Glutamatergic neuron (in vitro differentiated cells): ENCODE data around the gene SYT2. TPM values are rescaled to one million over a fixed set of nuclear protein-coding genes. Genes with fewer than 3 reads are reported as not detected.

Source experiments
- DNase-seq: peaks from one replicate; pipeline ENCODE4 v3.0.0; 2022
- H3K27ac Mint-ChIP-seq: one replicate; pipeline ENCODE4 v1.8.0; 2020; ENCODE audit warnings: mild to moderate bottlenecking, mixed read lengths, inconsistent platforms; ENCODE audit not compliant: unreplicated experiment
- H3K27me3 Mint-ChIP-seq: one replicate; pipeline ENCODE4 v1.8.0; 2020; ENCODE audit warnings: mild to moderate bottlenecking, moderate library complexity, mixed read lengths, inconsistent platforms; ENCODE audit not compliant: unreplicated experiment
- H3K36me3 Mint-ChIP-seq: one replicate; pipeline ENCODE4 v1.8.0; 2020; ENCODE audit warnings: mild to moderate bottlenecking, mixed read lengths, inconsistent platforms; ENCODE audit not compliant: unreplicated experiment
- H3K4me1 Mint-ChIP-seq: one replicate; pipeline ENCODE4 v1.8.0; 2020; ENCODE audit warnings: mild to moderate bottlenecking, low read depth, mixed read lengths, inconsistent platforms; ENCODE audit not compliant: unreplicated experiment
- H3K4me3 Mint-ChIP-seq: one replicate; pipeline ENCODE4 v1.8.0; 2020; ENCODE audit warnings: mild to moderate bottlenecking, mixed read lengths, inconsistent platforms; ENCODE audit not compliant: unreplicated experiment
- H3K9me3 Mint-ChIP-seq: one replicate; pipeline ENCODE4 v1.8.0; 2020; ENCODE audit warnings: mild to moderate bottlenecking, moderate library complexity, mixed read lengths, inconsistent platforms; ENCODE audit not compliant: unreplicated experiment
- CTCF ChIP-seq: fragments of 200-600 bp; sonication (generic); IDR thresholded peaks from one replicate; pipeline ENCODE4 v1.5.0; 2021; ENCODE audit not compliant: partially characterized antibody, unreplicated experiment
- total RNA-seq: library from RNA; stranded (reverse); fragmentation: NEBNext Ultra II Directional; extraction: Animal tissue kit (Norgen Biotek cat#: 25700); gene quantifications from one replicate; pipeline ENCODE4 v1.2.1, GENCODE V29; 2021; ENCODE audit not compliant: unreplicated experiment

The SYT2 gene
- total RNA-seq, 1 donor from 2014 or later: 2.6 TPM

DNA sequence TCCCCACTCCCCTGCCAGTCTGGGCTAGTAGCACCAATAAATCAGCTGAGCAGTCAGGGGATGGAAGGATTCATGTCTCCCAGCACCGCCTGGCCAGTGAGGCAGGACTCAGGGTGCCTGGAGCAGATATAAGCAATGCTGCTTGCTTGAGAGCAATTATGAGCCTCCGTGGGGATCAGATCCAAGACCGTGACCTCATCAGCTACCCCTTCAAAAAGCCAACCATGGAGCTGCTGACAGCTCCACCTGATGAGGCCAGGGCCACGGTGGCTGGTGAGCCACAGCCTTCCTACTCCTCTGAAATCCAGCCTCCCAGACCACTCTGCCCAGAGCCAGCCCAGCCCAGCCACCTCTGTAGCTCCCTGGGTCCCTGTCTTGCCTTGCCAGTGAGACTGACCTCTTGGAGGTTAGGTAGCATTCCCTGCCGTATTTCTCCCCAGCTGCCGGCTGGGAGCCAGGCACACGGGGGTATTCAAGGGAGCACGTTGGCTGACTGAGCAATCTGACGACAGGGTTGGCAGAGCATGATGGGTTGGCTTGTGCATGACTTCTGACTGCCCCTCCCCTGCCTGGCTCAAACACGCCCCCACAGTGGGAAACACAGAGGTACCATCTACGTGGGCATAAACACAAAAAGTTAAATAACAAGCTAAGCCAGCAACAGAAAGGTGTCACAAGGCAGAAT is 28.4 kb downstream of the SYT2 start:
- H3K9me3 Mint-ChIP-seq: peaks cover 3% of the 10 kb centered on the region
- TF ChIP-seq CTCF: no peak
- H3K36me3 Mint-ChIP-seq: peaks cover 7% of the 10 kb centered on the region
- no peak overlapping the region for H3K4me3 Mint-ChIP-seq
- H3K4me1 Mint-ChIP-seq: peaks cover 21% of the 10 kb centered on the region
- DNase-seq: no peak
- peaks cover 2% of the 10 kb centered on the region for H3K27me3 Mint-ChIP-seq
- H3K27ac Mint-ChIP-seq: no peak overlapping the region

DNA sequence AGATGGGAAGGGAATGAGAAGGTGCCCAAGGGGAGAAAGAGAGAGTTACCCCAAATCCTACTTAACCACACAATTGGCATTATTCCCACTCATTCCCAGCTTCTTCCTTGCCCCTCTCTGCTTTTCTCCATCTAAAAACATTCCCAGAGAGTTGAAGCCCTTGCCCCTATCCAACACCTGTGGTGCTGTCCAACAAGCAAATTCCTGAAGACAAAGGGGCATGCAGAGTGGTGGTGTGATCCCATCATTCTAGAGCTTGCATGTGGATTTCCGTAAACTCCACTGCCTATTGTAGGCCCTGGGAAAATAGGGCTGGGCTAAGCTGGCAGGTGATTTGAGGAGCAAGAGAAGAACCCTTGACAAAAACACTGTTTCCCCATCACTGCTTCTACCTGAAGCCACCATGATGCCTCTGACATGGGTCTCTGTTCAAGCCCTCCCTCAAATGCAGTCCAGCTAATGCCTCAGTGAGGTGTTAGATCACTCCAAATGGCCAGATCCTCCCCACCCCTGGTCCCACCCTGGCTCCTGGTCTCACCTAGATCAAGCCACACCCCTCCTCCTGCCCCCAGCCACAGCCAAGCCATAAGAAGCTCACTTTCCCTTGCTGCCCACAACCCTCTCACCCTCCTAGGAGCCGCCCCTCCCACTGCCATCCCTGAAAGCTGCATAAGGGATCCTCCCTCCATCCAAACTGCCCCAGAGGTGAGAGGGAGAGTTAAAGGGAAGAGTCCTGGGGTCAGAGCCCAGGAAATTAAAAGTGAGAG is 29.5 kb downstream of the SYT2 start:
- Mint-ChIP-seq H3K27me3 (no peaks in the 10 kb centered on the region), H3K4me3 (no peak overlapping the region), H3K9me3 (no peaks in the 10 kb centered on the region), H3K4me1 (peaks cover 13% of the 10 kb centered on the region), H3K27ac (no peak overlapping the region), H3K36me3 (peaks cover 9% of the 10 kb centered on the region)
- DNase-seq: no peak
- TF ChIP-seq CTCF: no peak

GRCh38 chr1:202679406-202680177 is 30.7 kb downstream of the SYT2 start:
- no peak for DNase-seq
- Mint-ChIP-seq H3K4me1 (peaks cover 9% of the 10 kb centered on the region), H3K4me3 (no peak overlapping the region), H3K27ac (no peak overlapping the region), H3K27me3 (no peaks in the 10 kb centered on the region), H3K36me3 (peaks cover 9% of the 10 kb centered on the region), H3K9me3 (no peaks in the 10 kb centered on the region)
- no peak for TF ChIP-seq CTCF

DNA sequence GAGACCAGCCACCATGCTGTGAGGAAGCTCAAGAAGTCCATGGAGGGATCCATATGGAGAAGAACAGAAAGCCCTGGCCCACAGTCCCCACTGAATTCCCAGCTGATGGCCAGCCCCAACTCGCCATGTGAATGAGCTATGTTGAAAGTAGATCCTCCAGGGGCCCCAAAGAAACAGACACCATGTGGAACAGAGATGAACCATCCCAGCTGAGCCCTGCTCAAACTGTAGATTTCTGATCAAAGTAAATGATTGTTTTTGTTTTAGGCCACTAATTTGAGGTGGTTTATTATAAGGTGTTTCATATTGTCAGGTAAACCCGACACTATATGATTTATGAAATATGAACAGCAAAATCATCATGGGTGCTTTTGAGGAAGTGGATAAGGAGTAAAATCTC is 32.8 kb downstream of the SYT2 start:
- DNase-seq: no peak
- H3K27me3 Mint-ChIP-seq: no peaks in the 10 kb centered on the region
- TF ChIP-seq CTCF: no peak
- peaks cover 9% of the 10 kb centered on the region for H3K4me1 Mint-ChIP-seq
- peaks cover 12% of the 10 kb centered on the region for H3K36me3 Mint-ChIP-seq
- H3K4me3 Mint-ChIP-seq: no peak overlapping the region
- H3K27ac Mint-ChIP-seq: no peak overlapping the region
- H3K9me3 Mint-ChIP-seq: peaks cover 2% of the 10 kb centered on the region

DNA sequence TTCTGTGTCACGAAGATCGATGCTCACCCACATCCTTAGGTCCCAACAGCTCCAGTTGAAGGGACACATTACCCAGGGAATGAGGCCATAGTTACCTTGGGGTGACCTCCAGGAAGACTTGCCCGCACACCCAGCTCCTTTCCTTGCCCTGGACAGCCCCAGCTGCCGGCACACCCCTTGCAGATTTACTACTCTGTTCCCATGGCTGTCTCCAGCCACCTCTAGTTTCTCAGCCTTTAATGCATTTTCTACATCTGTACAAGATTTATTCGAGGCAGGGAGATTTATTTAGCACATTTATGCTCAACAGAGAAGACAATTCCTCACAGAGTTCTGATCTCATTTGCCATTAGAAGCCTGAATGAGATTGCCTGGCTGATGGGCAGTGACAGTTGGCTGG is 36.7 kb downstream of the SYT2 start:
- H3K27ac Mint-ChIP-seq: no peak overlapping the region

More for the DNA sequence above, 36.7 kb downstream of the SYT2 start:
- peaks cover 14% of the 10 kb centered on the region for H3K36me3 Mint-ChIP-seq
- H3K4me3 Mint-ChIP-seq: no peak overlapping the region
- H3K4me1 Mint-ChIP-seq: peaks cover 9% of the 10 kb centered on the region
- H3K9me3 Mint-ChIP-seq: peaks cover 8% of the 10 kb centered on the region
- DNase-seq: no peak
- no peaks in the 10 kb centered on the region for H3K27me3 Mint-ChIP-seq
- no peak for TF ChIP-seq CTCF
